LNCAP (cell line): Measurements from ENCODE around the gene ZCCHC14.

Source experiments
- TF ChIP-seq, protein P1 (sequence below): fragments of 450-650 bp; IDR thresholded peaks from 2 replicates; pipeline ENCODE4 v1.5.1; 2017; ENCODE audit warnings: mild to moderate bottlenecking

Gene ZCCHC14

DNA sequence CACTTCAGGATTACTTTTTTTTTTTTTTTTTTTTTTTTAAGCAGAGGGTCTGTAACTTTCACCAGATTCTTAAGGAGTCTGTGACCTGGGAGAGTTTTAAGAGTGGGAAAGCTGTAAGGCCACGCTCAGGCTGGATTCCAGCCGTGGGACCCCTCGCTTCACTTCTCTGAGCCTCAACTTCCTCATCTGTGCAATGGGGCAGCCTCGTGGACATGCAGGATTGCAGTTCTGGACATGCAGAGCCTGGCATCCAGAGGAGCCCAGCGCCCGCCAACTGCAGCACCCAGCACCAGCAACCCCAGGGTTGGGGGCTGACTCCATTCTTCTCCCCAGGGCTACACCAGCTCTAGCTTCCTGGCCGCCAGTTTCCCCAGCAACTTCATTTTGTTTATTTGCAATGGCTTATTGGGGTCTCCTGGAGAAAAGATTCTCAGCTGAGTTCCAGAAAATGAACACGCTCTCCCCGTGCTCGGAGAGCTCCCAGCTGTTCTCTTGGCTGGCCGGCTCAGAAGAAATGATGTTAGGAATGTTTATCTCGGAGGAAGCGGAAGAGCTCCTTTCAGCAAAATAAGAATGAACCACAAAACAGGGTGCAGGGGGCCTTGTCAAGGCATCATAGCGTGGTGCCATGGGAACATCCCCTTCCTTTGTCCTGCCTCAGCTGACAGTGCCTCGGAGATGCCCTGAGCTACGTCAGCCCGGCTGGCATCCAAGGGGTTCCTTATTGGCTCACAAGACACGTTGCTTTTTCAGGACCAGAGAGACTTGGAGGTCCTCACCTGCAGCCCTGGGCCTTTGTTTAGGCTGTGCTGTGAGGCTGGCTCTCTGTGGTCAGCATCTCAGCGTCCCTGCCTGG lies 22.9 kb upstream of the ZCCHC14 start:
- TF ChIP-seq, protein P1, sequence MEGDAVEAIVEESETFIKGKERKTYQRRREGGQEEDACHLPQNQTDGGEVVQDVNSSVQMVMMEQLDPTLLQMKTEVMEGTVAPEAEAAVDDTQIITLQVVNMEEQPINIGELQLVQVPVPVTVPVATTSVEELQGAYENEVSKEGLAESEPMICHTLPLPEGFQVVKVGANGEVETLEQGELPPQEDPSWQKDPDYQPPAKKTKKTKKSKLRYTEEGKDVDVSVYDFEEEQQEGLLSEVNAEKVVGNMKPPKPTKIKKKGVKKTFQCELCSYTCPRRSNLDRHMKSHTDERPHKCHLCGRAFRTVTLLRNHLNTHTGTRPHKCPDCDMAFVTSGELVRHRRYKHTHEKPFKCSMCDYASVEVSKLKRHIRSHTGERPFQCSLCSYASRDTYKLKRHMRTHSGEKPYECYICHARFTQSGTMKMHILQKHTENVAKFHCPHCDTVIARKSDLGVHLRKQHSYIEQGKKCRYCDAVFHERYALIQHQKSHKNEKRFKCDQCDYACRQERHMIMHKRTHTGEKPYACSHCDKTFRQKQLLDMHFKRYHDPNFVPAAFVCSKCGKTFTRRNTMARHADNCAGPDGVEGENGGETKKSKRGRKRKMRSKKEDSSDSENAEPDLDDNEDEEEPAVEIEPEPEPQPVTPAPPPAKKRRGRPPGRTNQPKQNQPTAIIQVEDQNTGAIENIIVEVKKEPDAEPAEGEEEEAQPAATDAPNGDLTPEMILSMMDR, result no peak

DNA sequence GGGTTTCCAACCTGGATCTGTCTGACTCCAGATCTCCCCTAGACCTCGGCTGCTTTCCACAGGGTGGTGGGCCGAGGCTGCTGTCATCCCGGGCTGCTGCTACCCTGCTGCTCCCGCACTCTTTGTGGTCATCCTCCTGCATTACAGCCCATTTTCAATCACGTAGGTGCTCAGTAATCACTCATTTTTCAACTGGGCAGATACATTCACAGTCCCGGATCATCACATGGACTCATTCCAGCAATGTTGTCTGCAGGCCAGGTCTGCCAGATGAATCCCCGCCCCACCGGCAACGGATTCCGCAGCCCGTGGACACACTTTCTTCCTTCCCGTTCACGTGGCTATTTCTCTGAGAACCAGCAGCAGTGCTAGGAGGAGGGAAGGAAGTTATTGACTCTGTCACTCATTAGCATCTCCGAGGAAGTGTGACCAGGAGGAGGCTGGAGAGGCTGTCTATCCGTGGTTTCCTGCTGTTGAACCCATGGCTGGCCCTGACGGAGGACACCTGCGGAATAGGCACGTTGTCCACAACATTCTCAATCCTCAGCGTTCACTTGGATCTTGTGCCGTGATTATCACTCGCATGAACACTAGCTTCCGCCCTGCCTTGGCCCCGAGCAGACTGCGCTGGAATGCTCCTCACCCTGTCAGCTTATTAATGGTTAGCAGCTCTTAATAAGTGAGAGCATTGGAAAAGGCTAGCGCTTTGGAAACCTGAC lies 14.7 kb upstream of the ZCCHC14 start:
- TF ChIP-seq, protein P1, result no peak

- TF ChIP-seq, protein P1, result no peak
Observed at GRCh38 chr16:87506423-87507350, 13.9 kb upstream of the ZCCHC14 start.

- TF ChIP-seq, protein P1, result no peak
Observed at GRCh38 chr16:87505834-87506233, 13.0 kb upstream of the ZCCHC14 start.

DNA sequence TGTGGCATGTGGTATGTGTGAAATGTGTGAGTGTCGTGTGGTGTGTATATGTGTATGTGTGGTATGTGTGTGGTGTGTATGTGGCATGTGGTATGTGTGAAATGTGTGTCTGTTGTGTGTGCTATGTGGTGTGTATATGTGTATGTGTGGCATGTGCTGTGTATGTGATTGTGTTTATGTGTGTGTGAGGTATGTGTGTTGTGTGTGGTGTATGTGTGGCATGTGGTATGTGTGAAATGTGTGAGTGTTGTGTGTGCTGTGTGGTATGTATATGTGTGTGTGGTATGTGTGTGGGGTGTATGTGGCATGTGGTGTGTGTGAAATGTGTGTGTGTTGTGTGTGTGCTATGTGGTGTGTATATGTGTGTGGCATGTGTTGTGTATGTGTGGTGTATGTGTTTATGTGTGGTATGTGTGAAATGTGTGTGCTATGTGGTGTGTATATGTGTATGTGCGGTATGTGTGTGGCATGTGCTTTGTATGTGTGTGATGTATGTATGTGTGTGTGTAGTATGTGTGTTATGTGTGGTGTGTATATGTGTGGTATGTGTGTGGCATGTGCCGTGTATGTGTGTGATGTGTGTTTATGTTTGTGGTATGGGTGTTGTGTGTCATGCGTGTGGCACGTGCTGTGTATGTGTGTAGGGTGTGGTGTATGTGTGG lies 9.6 kb upstream of the ZCCHC14 start:
- TF ChIP-seq, protein P1, result no peak

GRCh38 chr16:87501117-87501516 lies 8.3 kb upstream of the ZCCHC14 start:
- TF ChIP-seq, protein P1, result no peak

GRCh38 chr16:87499189-87499486 lies 6.3 kb upstream of the ZCCHC14 start:
- TF ChIP-seq, protein P1, result no peak
